ENCODE measurements around the gene AHRR. TPM values are rescaled to one million over a fixed set of nuclear protein-coding genes. Genes with fewer than 3 reads are reported as not detected.
A peak's percentile ranks its signal among the peaks of the same experiment; 100 is the strongest.

Gene AHRR
- total and polyA plus RNA-seq, 9 of the 15 experiments (the other 6 are each of a cell fraction or from before 2014, with no cell fraction given): 0.06 to 1.6 (median 0.75) TPM; not detected in 1

GRCh38 chr5:312845-313244, 8.7 kb upstream of the AHRR start (continued):
- TF ChIP-seq ZNF639 (CRISPR knock-in tag; conservative IDR thresholded peaks at IDR 0.05 in 1 of 2, IDR thresholded peaks at IDR 0.05 in 1 of 2) (no peak), NR1H2 (CRISPR knock-in tag; IDR thresholded peaks at IDR 0.05) (no peak)
- TF ChIP-seq, protein P1, sequence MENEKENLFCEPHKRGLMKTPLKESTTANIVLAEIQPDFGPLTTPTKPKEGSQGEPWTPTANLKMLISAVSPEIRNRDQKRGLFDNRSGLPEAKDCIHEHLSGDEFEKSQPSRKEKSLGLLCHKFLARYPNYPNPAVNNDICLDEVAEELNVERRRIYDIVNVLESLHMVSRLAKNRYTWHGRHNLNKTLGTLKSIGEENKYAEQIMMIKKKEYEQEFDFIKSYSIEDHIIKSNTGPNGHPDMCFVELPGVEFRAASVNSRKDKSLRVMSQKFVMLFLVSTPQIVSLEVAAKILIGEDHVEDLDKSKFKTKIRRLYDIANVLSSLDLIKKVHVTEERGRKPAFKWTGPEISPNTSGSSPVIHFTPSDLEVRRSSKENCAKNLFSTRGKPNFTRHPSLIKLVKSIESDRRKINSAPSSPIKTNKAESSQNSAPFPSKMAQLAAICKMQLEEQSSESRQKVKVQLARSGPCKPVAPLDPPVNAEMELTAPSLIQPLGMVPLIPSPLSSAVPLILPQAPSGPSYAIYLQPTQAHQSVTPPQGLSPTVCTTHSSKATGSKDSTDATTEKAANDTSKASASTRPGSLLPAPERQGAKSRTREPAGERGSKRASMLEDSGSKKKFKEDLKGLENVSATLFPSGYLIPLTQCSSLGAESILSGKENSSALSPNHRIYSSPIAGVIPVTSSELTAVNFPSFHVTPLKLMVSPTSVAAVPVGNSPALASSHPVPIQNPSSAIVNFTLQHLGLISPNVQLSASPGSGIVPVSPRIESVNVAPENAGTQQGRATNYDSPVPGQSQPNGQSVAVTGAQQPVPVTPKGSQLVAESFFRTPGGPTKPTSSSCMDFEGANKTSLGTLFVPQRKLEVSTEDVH (IDR thresholded peaks at IDR 0.05; ENCODE audit: low read depth, partially characterized antibody): no peak

GRCh38 chr5:313265-313664, 8.2 kb upstream of the AHRR start:
- Histone ChIP-seq H3K9ac (ENCODE audit: insufficient read depth in 1 of 2, low read depth in 2 of 2, low read length in 2 of 2) (peak overlapping the region in 1 of 2 experiments; percentile 28; a peak in 1 of 4 replicates), H2AFZ (ENCODE audit: low read depth, low read length) (no peak overlapping the region), H3K4me3 (no peak overlapping the region), H3K36me3 (ENCODE audit: control insufficient read depth, insufficient read depth, low read length) (peaks cover 73% of the 10 kb centered on the region; the same call in 2 of the 3 replicates), H4K20me1 (replicated peaks; ENCODE audit: control insufficient read depth, insufficient read depth, low read length) (peaks cover 24% of the 10 kb centered on the region), H3K9me1 (ENCODE audit: control insufficient read depth, insufficient read depth, low read length) (no peaks in the 10 kb centered on the region), H3K4me2 (ENCODE audit: insufficient read depth, low read length) (no peak overlapping the region), H3K27me3 (ENCODE audit: control insufficient read depth in 2 of 2, insufficient read depth in 2 of 2, low read length in 2 of 2) (no peaks in the 10 kb centered on the region), H3K4me1 (replicated peaks in 1 of 2; ENCODE audit: control insufficient read depth in 2 of 2, insufficient read depth in 2 of 2, low read length in 2 of 2) (peaks cover 0 to 17% of the 10 kb centered on the region in 2 experiments; a peak in 2 of 5 replicates), H3K79me2 (ENCODE audit: control insufficient read depth, insufficient read depth, low read length) (peaks cover 3% of the 10 kb centered on the region; the same call in 2 of the 3 replicates), H3K27ac (ENCODE audit: extremely low read depth, low read depth, low read length) (no peak overlapping the region), H3K9me3 (replicated peaks; ENCODE audit: control insufficient read depth, insufficient read depth, low read depth, low read length) (no peaks in the 10 kb centered on the region)
- 95% methylated on average over 7 of the region's 7 CpGs for WGBS (ENCODE audit: insufficient coverage, low coverage, missing lambda C conversion rate)
- no TSS peak for BruUV-seq (replicated peaks)
- ChIA-PET CTCF (ENCODE audit: low intra/inter-chr PET ratio) (no interaction called here), POLR2A (interaction anchor here (0.6 kb wide), 1 partner anchor 309 kb away, joined by 3 read pairs; no protein-coding TSS in a partner anchor)
- FAIRE-seq (no peak), ATAC-seq (no peak), DNase-seq (ENCODE audit: extremely low read depth in 1 of 4, low spot score in 3 of 4) (no peak)
- in situ Hi-C loops (cut with MboI): loop anchor here (5.0 kb wide), 1 partner anchor 119 kb away; no protein-coding TSS in a partner anchor
- intact Hi-C loops (cut with micrococcal nuclease): no loop called here
- TF ChIP-seq EHMT2 (IDR thresholded peaks at IDR 0.05) (no peak), TEAD4 (IDR thresholded peaks at IDR 0.05; ENCODE audit: low read length) (no peak), TEAD4 (CRISPR knock-in tag; IDR thresholded peaks at IDR 0.05; ENCODE audit: borderline replicate concordance) (no peak), MIER1 (IDR thresholded peaks at IDR 0.05; ENCODE audit: low read depth) (no peak), ZNF184 (CRISPR knock-in tag; IDR thresholded peaks at IDR 0.05) (no peak), RB1 (IDR thresholded peaks at IDR 0.05; ENCODE audit: low read depth) (no peak), GATAD2B (IDR thresholded peaks at IDR 0.05; ENCODE audit: borderline replicate concordance) (no peak), ZNF24 (IDR thresholded peaks at IDR 0.05) (no peak), NR4A1 (CRISPR knock-in tag; IDR thresholded peaks at IDR 0.05) (no peak), NR4A1 (tag; IDR thresholded peaks at IDR 0.05) (no peak), ZNF668 (CRISPR knock-in tag; IDR thresholded peaks at IDR 0.05) (no peak), KAT7 (CRISPR knock-in tag; IDR thresholded peaks at IDR 0.05; ENCODE audit: borderline replicate concordance) (no peak), BACH1 (tag; IDR thresholded peaks at IDR 0.05) (no peak)
- TF ChIP-seq, protein P2, sequence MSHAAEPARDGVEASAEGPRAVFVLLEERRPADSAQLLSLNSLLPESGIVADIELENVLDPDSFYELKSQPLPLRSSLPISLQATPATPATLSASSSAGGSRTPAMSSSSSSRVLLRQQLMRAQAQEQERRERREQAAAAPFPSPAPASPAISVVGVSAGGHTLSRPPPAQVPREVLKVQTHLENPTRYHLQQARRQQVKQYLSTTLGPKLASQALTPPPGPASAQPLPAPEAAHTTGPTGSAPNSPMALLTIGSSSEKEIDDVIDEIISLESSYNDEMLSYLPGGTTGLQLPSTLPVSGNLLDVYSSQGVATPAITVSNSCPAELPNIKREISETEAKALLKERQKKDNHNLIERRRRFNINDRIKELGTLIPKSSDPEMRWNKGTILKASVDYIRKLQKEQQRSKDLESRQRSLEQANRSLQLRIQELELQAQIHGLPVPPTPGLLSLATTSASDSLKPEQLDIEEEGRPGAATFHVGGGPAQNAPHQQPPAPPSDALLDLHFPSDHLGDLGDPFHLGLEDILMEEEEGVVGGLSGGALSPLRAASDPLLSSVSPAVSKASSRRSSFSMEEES (CRISPR knock-in tag; IDR thresholded peaks at IDR 0.05): no peak
